H1 (cell line): ENCODE measurements around the gene RBBP6. TPM values are rescaled to one million over a fixed set of nuclear protein-coding genes. Genes with fewer than 3 reads are reported as not detected.

Experiments used
- polyA plus RNA-seq, 7 experiments: library from polyadenylated mRNA; depleted of rRNA in 3 of 7; stranded (reverse) in 5 of 7; unstranded in 2 of 7; fragments of >200 nt in 5 of 7; fragments of 200-250 nt in 2 of 7; gene quantifications; 1 replicate in 5 of 7; 2 replicates in 1 of 7; 4 replicates in 1 of 7; pipeline versions ENCODE4 v1.2.1 to v1.2.3, GENCODE V29; 2011 to 2013; ENCODE audit warnings: missing spikeins in 2 of 7, mixed read lengths in 2 of 7
- total RNA-seq: library from RNA; stranded (reverse); fragmentation: NEBNext Ultra II Directional; extraction: Animal tissue kit (Norgen Biotek cat#: 25700); gene quantifications from 2 replicates; pipeline ENCODE4 v1.2.1, GENCODE V29; 2021

RBBP6 gene
- total and polyA plus RNA-seq, 2 of the 8 experiments (the other 6 are each of a cell fraction or from before 2014, with no cell fraction given) = 22.5 to 54.5 TPM

Other genes with a start within 250 kb of the RBBP6 start
- gene TNRC6A, start 190.1 kb downstream of the RBBP6 start, total RNA-seq = 97.9 and 103 TPM in 2 replicates
- gene TNRC6A, start 190.1 kb downstream of the RBBP6 start, polyA plus RNA-seq (2011; rRNA removed) = 65.0 and 67.6 TPM in 2 replicates